K562 (cell line): ENCODE data around the gene ANKRD24. TPM values are rescaled to one million over a fixed set of nuclear protein-coding genes. Genes with fewer than 3 reads are reported as not detected.

Source experiments
- ARID1B ChIP-seq: fragments of 450-650 bp; IDR thresholded peaks from 2 replicates; pipeline ENCODE4 v1.6.1; 2016; ENCODE audit warnings: antibody characterized with exemption, mild to moderate bottlenecking, inconsistent platforms
- ARID2 ChIP-seq: fragments of 450-650 bp; IDR thresholded peaks from 2 replicates; pipeline ENCODE4 v1.6.1; 2017; ENCODE audit warnings: antibody characterized with exemption, mild to moderate bottlenecking
- ATF3 ChIP-seq, 2 experiments: fragments of 450-650 bp in 1 of 2; sonication (generic) in 1 of 2; formaldehyde crosslinking in 1 of 2; IDR thresholded peaks in 1 of 2; conservative IDR thresholded peaks in 1 of 2; 2 replicates each; pipeline versions ENCODE4 v1.6.1 to v1.8.1; 2016 to 2023; ENCODE audit warnings: mild to moderate bottlenecking in 2 of 2, moderate library complexity in 2 of 2, inconsistent platforms in 1 of 2, missing genetic modification reagents in 1 of 2
- BRD9 ChIP-seq: fragments of 450-650 bp; IDR thresholded peaks from 2 replicates; pipeline ENCODE4 v1.6.1; 2018; ENCODE audit warnings: low read depth; ENCODE audit not compliant: partially characterized antibody
- CBX1 ChIP-seq: sonication (generic); IDR thresholded peaks from 2 replicates; pipeline ENCODE4 v1.6.1; 2016; ENCODE audit warnings: antibody characterized with exemption, low read depth, mild to moderate bottlenecking
- COPS2 ChIP-seq: fragments of 450-650 bp; conservative IDR thresholded peaks from 2 replicates; pipeline ENCODE4 v1.6.1; 2016; ENCODE audit warnings: mild to moderate bottlenecking, moderate library complexity
- DEAF1 ChIP-seq: fragments of 450-650 bp; formaldehyde crosslinking; IDR thresholded peaks from 2 replicates; pipeline ENCODE4 v1.4.0; 2020; ENCODE audit warnings: mild to moderate bottlenecking, moderate library complexity
- EGR1 ChIP-seq: fragments of 450-650 bp; conservative IDR thresholded peaks from 2 replicates; pipeline ENCODE4 v1.6.1; 2017; ENCODE audit warnings: mild to moderate bottlenecking
- HLTF ChIP-seq: fragments of 450-650 bp; IDR thresholded peaks from 2 replicates; pipeline ENCODE4 v1.6.1; 2016
- HNRNPLL ChIP-seq: fragments of 200-400 bp; formaldehyde crosslinking; IDR thresholded peaks from 2 replicates; pipeline ENCODE4 v1.6.1; 2017; ENCODE audit warnings: low read length, low read depth, mild to moderate bottlenecking; ENCODE audit not compliant: poor library complexity, severe bottlenecking
- MLLT1 ChIP-seq, 2 experiments: fragments of 450-650 bp; IDR thresholded peaks; 2 replicates each; pipeline ENCODE4 v1.6.1; 2016
- MTA1 ChIP-seq: fragments of 450-650 bp; IDR thresholded peaks from 2 replicates; pipeline ENCODE4 v1.6.1; 2017; ENCODE audit warnings: borderline replicate concordance
- RBM25 ChIP-seq: fragments of 200-400 bp; formaldehyde crosslinking; IDR thresholded peaks from 2 replicates; pipeline ENCODE4 v1.6.1; 2018; ENCODE audit warnings: low read length, low read depth, moderate library complexity; ENCODE audit not compliant: severe bottlenecking
- USF2 ChIP-seq: sonication (generic); formaldehyde crosslinking; IDR thresholded peaks from 2 replicates; pipeline ENCODE4 v1.5.0; 2020; ENCODE audit warnings: missing genetic modification reagents
- polyA plus RNA-seq, 8 experiments: library from polyadenylated mRNA; depleted of rRNA in 4 of 8; stranded (reverse) in 5 of 8; unstranded in 3 of 8; fragments of >200 nt; fragmentation: Nextera tagmentation in 2 of 8; fragmentation: Illumina TruSeq in 1 of 8; extraction: Ambion mirVana in 2 of 8; extraction: Trizol in 1 of 8; gene quantifications; 2 replicates each; pipeline versions ENCODE4 v1.2.1 to v1.2.3, GENCODE V29; 2011 to 2014; ENCODE audit warnings: inconsistent platforms in 1 of 8, missing spikeins in 1 of 8
- total RNA-seq, 7 experiments: library from RNA; depleted of rRNA in 6 of 7; stranded (reverse); fragments of >200 nt in 6 of 7; fragmentation: Illumina TruSeq in 2 of 7; extraction: Trizol in 2 of 7; gene quantifications; 2 replicates each; pipeline versions ENCODE4 v1.2.1 to v1.2.3, GENCODE V29; 2011 to 2021; ENCODE audit warnings: low replicate concordance in 1 of 7

The ANKRD24 gene
- total and polyA plus RNA-seq, 9 of the 15 experiments (the other 6 are each of a cell fraction or from before 2014, with no cell fraction given) = 0.07 to 0.12 (median 0.09) TPM; not detected in 5

GRCh38 chr19:4267901-4268815 lies 85.7 kb downstream of the ANKRD24 start (continued):
- TF ChIP-seq MTA1 = 0 out of 2 replicates have a peak, but pooled peaks have one; percentile 16
- TF ChIP-seq HLTF = 0 out of 2 replicates have a peak, but pooled peaks have one; percentile 25
- no peak for TF ChIP-seq COPS2
- TF ChIP-seq HNRNPLL = no peak
- TF ChIP-seq ARID1B = no peak
- TF ChIP-seq MLLT1 (IDR thresholded peaks at IDR 0.05) = peak; percentile 33 to 44; a peak in 2 of 4 replicates
- TF ChIP-seq ARID2 = peak; percentile 63; the same call in 1 of the 2 replicates
- no peak for TF ChIP-seq USF2 (CRISPR knock-in tag)
- no peak for TF ChIP-seq RBM25
- TF ChIP-seq CBX1 = no peak
- TF ChIP-seq EGR1 = 0 out of 2 replicates have a peak, but pooled peaks have one; percentile 38
- TF ChIP-seq BRD9 = peak; percentile 25
- TF ChIP-seq DEAF1 (CRISPR knock-in tag) = no peak
- no peak for TF ChIP-seq ATF3 (IDR thresholded peaks at IDR 0.05)
- TF ChIP-seq ATF3 (CRISPR knock-in tag; conservative IDR thresholded peaks at IDR 0.05) = no peak
- TF ChIP-seq, all 486 proteins: peak for 11
